OCI-LY7 (cell line): ENCODE data around the gene DPF3. TPM values are rescaled to one million over a fixed set of nuclear protein-coding genes. Genes with fewer than 3 reads are reported as not detected.

Source experiments
- BruUV-seq: library from RNA; stranded (reverse); fragments of 400-500 nt; replicated peaks from 2 replicates; lab custom pipeline; 2021; lab: Mats Ljungman, UMichigan
- CTCF ChIA-PET: fragments of 300-600 bp; sonication (Branson Sonifier 250); formaldehyde crosslinking; loops from one replicate; lab custom pipeline; 2022; ENCODE audit warnings: antibody characterized with exemption; ENCODE audit not compliant: unreplicated experiment; lab: Charles Lee
- POLR2A ChIA-PET: fragments of 300-600 bp; sonication (Branson Sonifier 250); formaldehyde crosslinking; loops from one replicate; lab custom pipeline; 2022; ENCODE audit warnings: antibody characterized with exemption; lab: Charles Lee
- DNase-seq: peaks from one replicate; pipeline ENCODE4 v3.0.0-alpha.2; 2015; ENCODE audit warnings: low spot score
- H2AFZ ChIP-seq: fragments of 200-600 bp; sonication (generic), shearing (Covaris generic); 2 replicates; pipeline ENCODE4 v1.6.1; 2014; ENCODE audit warnings: mild to moderate bottlenecking, antibody characterized with exemption, low read length, moderate library complexity
- H3K27ac ChIP-seq: fragments of 200-600 bp; sonication (generic); 2 replicates; pipeline ENCODE4 v1.5.1; 2014; ENCODE audit warnings: mixed run types, low read depth, mild to moderate bottlenecking, moderate library complexity, low read length, inconsistent platforms; ENCODE audit not compliant: poor library complexity, severe bottlenecking
- H3K36me3 ChIP-seq: fragments of 200-600 bp; sonication (generic); 2 replicates; pipeline ENCODE4 v1.6.1; 2014; ENCODE audit warnings: mild to moderate bottlenecking, antibody characterized with exemption, low read length, moderate library complexity, mixed read lengths; ENCODE audit not compliant: insufficient read depth
- H3K4me1 ChIP-seq: fragments of 200-600 bp; sonication (generic); 2 replicates; pipeline ENCODE4 v1.5.1; 2014; ENCODE audit warnings: mild to moderate bottlenecking, low read length; ENCODE audit not compliant: insufficient read depth, poor library complexity, severe bottlenecking
- H3K4me2 ChIP-seq: fragments of 200-600 bp; sonication (generic); 2 replicates; pipeline ENCODE4 v1.6.1; 2014; ENCODE audit warnings: mild to moderate bottlenecking, low read length
- H3K4me3 ChIP-seq: fragments of 200-600 bp; sonication (generic); 2 replicates; pipeline ENCODE4 v1.5.1; 2014; ENCODE audit warnings: mild to moderate bottlenecking, low read depth, low read length; ENCODE audit not compliant: poor library complexity, severe bottlenecking
- H3K79me2 ChIP-seq: fragments of 200-600 bp; sonication (generic); 2 replicates; pipeline ENCODE4 v1.6.1; 2016; ENCODE audit warnings: low read depth, mild to moderate bottlenecking, low read length, moderate library complexity, mixed read lengths; ENCODE audit not compliant: insufficient read depth
- H3K9me2 ChIP-seq: fragments of 200-600 bp; sonication (generic); 2 replicates; pipeline ENCODE4 v1.6.1; 2016; ENCODE audit warnings: mild to moderate bottlenecking, low read length, mixed read lengths; ENCODE audit not compliant: insufficient read depth
- H3K9me3 ChIP-seq: fragments of 200-600 bp; sonication (generic); 2 replicates; pipeline ENCODE4 v1.6.1; 2014; ENCODE audit warnings: mild to moderate bottlenecking, mixed run types, low read length, mixed read lengths
- H4K20me1 ChIP-seq: fragments of 200-600 bp; sonication (generic); 2 replicates; pipeline ENCODE4 v1.6.1; 2014; ENCODE audit warnings: mild to moderate bottlenecking, antibody characterized with exemption, low read length, moderate library complexity, mixed read lengths; ENCODE audit not compliant: insufficient read depth
- EZH2phosphoT487 ChIP-seq: fragments of 200-600 bp; sonication (generic); IDR thresholded peaks from 2 replicates; pipeline ENCODE4 v1.6.1; 2018; ENCODE audit warnings: low read depth, borderline replicate concordance, mild to moderate bottlenecking, mixed run types, antibody characterized with exemption, low read length, moderate library complexity, mixed read lengths
- intact Hi-C: fragments of 100-400 bp; cut with micrococcal nuclease; formaldehyde crosslinking; loops from one replicate; pipeline ENCODE4 v1.10.0; 2022; ENCODE audit not compliant: unreplicated experiment
- total RNA-seq, 2 experiments: library from RNA; depleted of rRNA in 1 of 2; stranded (reverse); fragments of >200 nt in 1 of 2; shearing (Covaris generic) in 1 of 2; gene quantifications; 2 replicates each; pipeline ENCODE4 v1.2.3, GENCODE V29; 2014 to 2022
- TF ChIP-seq, protein P1 (sequence below): fragments of 200-600 bp; sonication (generic); conservative IDR thresholded peaks from 2 replicates; pipeline ENCODE4 v1.5.1; 2014; ENCODE audit warnings: mild to moderate bottlenecking, antibody characterized with exemption, low read length, moderate library complexity, mixed read lengths

Gene DPF3
- total RNA-seq, 2 experiments from 2014 or later = 0.42 TPM; not detected in 1

DNA sequence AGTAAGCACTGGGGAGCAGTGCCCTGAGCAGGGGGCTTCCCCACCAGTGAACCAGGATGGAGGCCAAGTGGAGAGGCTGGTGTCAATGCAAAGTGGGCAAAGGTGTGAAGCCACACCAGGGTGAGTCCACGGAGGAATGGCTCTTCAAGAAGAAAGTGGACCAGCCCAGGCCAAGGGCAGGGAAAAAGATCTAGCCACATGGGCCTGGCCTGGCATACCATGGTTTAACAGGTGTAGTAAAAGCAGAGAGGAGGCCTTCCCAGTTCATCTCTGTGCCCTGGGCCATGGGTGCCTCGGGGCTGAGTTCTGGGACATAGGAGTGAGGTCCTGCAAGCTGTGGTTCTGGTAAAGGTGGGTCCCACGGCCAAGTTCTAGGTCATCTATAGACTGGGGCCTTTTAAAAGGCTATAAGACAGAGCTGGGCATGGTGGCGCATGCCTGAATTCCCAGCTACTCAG lies 153.4 kb downstream of the DPF3 start:
- H3K4me1 ChIP-seq = no peaks in the 10 kb centered on the region
- BruUV-seq = no TSS peak
- ChIA-PET POLR2A (no interaction called here), CTCF (no interaction called here)
- no peaks in the 10 kb centered on the region for H3K79me2 ChIP-seq
- H3K9me2 ChIP-seq = no peaks in the 10 kb centered on the region
- no peaks in the 10 kb centered on the region for H4K20me1 ChIP-seq
- no peak overlapping the region for H3K4me2 ChIP-seq
- no peak for DNase-seq
- H2AFZ ChIP-seq = no peak overlapping the region
- H3K4me3 ChIP-seq = no peak overlapping the region
- TF ChIP-seq EZH2phosphoT487 = no peak
- TF ChIP-seq, protein P1, sequence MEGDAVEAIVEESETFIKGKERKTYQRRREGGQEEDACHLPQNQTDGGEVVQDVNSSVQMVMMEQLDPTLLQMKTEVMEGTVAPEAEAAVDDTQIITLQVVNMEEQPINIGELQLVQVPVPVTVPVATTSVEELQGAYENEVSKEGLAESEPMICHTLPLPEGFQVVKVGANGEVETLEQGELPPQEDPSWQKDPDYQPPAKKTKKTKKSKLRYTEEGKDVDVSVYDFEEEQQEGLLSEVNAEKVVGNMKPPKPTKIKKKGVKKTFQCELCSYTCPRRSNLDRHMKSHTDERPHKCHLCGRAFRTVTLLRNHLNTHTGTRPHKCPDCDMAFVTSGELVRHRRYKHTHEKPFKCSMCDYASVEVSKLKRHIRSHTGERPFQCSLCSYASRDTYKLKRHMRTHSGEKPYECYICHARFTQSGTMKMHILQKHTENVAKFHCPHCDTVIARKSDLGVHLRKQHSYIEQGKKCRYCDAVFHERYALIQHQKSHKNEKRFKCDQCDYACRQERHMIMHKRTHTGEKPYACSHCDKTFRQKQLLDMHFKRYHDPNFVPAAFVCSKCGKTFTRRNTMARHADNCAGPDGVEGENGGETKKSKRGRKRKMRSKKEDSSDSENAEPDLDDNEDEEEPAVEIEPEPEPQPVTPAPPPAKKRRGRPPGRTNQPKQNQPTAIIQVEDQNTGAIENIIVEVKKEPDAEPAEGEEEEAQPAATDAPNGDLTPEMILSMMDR = no peak
- no peak overlapping the region for H3K27ac ChIP-seq
- H3K9me3 ChIP-seq = no peaks in the 10 kb centered on the region
- no peaks in the 10 kb centered on the region for H3K36me3 ChIP-seq
- intact Hi-C loops = no loop called here

DNA sequence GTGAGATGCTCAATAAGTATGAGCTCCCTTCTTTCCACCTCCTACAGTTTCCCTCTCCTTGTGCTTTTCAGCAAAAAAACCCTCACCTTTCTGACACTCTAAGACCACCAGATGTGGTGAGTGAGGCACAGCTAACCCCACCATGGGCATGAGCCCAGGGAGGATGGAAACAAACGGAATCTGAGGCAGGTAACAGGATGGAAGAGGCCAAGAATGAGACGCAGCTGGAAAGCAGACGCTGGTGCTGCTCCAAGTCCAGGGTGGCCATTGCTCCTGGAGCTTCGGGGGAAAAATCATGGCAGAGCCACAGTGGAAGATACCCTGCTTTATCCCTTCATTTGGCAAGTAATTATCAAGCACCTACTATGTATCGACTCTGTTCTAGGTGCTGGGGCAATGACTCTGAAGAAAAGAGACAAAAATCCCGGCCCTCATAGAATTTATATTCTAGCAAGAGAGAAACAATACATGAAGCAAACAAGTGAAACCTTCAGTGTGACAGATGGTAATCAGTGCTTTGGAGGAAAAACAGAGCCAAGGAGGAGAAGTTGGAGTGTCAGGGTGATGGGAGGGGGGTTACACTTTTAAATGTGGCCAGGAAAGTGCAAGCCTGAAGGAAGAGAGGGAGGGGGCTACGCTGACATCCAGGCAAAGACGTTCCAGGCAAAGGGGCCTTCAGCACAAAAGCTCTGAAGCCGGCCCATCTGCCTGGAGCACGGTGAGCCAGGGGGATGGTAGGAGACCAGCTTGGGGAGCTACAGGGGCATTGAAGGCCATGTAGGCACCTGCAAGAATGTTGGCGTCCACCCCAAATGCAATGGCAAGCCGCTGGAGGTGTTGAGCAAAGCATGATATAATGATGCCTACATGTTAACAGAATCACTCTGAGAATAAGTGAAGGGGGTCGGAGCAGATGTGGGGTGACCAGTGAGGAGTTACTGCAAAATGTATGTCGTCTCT lies 154.2 kb downstream of the DPF3 start:
- no peak overlapping the region for H3K27ac ChIP-seq
- no peaks in the 10 kb centered on the region for H3K9me3 ChIP-seq
- H3K4me3 ChIP-seq = no peak overlapping the region
- no peaks in the 10 kb centered on the region for H3K4me1 ChIP-seq
- H3K79me2 ChIP-seq = no peaks in the 10 kb centered on the region
- intact Hi-C loops = no loop called here
- H3K36me3 ChIP-seq = no peaks in the 10 kb centered on the region
- DNase-seq = no peak
- TF ChIP-seq, protein P1 = no peak
- no peak for TF ChIP-seq EZH2phosphoT487
- no TSS peak for BruUV-seq
- ChIA-PET POLR2A (interaction anchor here (0.6 kb wide), 1 partner anchor 155 kb away, joined by 3 read pairs; no protein-coding TSS in a partner anchor), CTCF (no interaction called here)
- no peak overlapping the region for H3K4me2 ChIP-seq
- no peaks in the 10 kb centered on the region for H4K20me1 ChIP-seq
- no peaks in the 10 kb centered on the region for H3K9me2 ChIP-seq
- no peak overlapping the region for H2AFZ ChIP-seq
